Dedifferentiated amniotic fluid mesenchymal stem cell (primary cell): Measurements from ENCODE around the gene ESR2.
A peak's percentile ranks its signal among the peaks of the same experiment; 100 is the strongest.
"Not testable (repeated sequence)": the region's sequence is repeated elsewhere in the genome, so short reads cannot be mapped to it uniquely, and the experiment has no call there.

Experiments used
- DNase-seq: peaks from one replicate; pipeline ENCODE4 v3.0.0-alpha.2; 2016; ENCODE audit errors: extremely low spot score

Gene ESR2

GRCh38 chr14:64037869-64038745 lies 256.1 kb downstream of the ESR2 start:
- DNase-seq = not testable (repeated sequence)

DNA sequence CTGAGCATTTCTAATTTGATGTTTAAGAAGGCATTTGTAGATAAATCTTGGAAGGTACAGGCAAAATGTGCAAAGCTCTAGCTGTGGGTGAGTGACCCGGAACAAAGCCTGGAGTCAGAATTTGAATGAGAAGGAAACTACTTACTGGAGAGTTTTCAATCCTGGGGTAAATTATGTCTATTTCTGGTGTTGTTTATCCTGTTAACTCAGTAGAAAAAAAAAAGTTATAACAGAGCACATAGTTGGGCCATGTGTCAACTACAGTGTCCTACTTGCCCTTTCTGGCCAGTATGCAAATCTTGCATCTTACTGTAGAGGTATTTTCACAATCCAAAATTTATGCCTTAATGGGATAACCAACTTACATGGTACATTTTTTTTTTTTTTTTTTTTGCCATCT lies 259.0 kb downstream of the ESR2 start:
- DNase-seq = peak; percentile 27
